ENCODE data around the gene NCAPG2.

DNA sequence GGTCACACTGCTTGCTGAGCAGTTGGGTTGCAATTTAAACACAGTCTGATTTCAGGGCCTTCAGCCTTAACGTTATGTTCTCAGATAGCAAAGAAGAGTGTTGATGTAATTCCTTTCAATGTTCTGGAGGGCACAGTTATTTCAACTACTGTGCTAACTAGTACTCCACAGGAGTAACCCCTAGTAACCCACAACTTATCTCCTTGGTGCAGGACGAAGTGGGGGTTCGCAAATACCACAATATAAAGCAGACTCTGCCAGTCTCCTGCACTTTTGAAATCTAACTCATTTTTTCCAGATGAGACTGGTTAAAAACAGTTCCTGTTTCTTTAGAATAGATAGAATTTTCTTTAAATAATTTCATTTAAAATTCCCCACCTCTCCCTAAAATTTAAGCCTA lies 47.1 kb upstream of the NCAPG2 start:
- TF ChIP-seq, protein P1, sequence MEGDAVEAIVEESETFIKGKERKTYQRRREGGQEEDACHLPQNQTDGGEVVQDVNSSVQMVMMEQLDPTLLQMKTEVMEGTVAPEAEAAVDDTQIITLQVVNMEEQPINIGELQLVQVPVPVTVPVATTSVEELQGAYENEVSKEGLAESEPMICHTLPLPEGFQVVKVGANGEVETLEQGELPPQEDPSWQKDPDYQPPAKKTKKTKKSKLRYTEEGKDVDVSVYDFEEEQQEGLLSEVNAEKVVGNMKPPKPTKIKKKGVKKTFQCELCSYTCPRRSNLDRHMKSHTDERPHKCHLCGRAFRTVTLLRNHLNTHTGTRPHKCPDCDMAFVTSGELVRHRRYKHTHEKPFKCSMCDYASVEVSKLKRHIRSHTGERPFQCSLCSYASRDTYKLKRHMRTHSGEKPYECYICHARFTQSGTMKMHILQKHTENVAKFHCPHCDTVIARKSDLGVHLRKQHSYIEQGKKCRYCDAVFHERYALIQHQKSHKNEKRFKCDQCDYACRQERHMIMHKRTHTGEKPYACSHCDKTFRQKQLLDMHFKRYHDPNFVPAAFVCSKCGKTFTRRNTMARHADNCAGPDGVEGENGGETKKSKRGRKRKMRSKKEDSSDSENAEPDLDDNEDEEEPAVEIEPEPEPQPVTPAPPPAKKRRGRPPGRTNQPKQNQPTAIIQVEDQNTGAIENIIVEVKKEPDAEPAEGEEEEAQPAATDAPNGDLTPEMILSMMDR (conservative IDR thresholded peaks at IDR 0.05; ENCODE audit: low read depth in 2 of 2), result no peak
- TF ChIP-seq REST (IDR thresholded peaks at IDR 0.05; ENCODE audit: unreplicated experiment) (no peak), ZNF331 (CRISPR knock-in tag; IDR thresholded peaks at IDR 0.05; ENCODE audit: low read depth) (no peak), EZH2 (IDR thresholded peaks at IDR 0.05; ENCODE audit: low read depth, unreplicated experiment) (no peak), EZH2phosphoT487 (IDR thresholded peaks at IDR 0.05; ENCODE audit: unreplicated experiment) (no peak), ETS1 (IDR thresholded peaks at IDR 0.05) (no peak), STAT1 (IDR thresholded peaks at IDR 0.05; ENCODE audit: unreplicated experiment) (no peak), POLR2AphosphoS5 (IDR thresholded peaks at IDR 0.05; ENCODE audit: low read depth) (no peak), CREB1 (CRISPR knock-in tag; IDR thresholded peaks at IDR 0.05; ENCODE audit: low read depth) (no peak), JUNB (IDR thresholded peaks at IDR 0.05; ENCODE audit: unreplicated experiment) (no peak), ZNF114 (CRISPR knock-in tag; IDR thresholded peaks at IDR 0.05) (no peak)
- TF ChIP-seq, protein P2, sequence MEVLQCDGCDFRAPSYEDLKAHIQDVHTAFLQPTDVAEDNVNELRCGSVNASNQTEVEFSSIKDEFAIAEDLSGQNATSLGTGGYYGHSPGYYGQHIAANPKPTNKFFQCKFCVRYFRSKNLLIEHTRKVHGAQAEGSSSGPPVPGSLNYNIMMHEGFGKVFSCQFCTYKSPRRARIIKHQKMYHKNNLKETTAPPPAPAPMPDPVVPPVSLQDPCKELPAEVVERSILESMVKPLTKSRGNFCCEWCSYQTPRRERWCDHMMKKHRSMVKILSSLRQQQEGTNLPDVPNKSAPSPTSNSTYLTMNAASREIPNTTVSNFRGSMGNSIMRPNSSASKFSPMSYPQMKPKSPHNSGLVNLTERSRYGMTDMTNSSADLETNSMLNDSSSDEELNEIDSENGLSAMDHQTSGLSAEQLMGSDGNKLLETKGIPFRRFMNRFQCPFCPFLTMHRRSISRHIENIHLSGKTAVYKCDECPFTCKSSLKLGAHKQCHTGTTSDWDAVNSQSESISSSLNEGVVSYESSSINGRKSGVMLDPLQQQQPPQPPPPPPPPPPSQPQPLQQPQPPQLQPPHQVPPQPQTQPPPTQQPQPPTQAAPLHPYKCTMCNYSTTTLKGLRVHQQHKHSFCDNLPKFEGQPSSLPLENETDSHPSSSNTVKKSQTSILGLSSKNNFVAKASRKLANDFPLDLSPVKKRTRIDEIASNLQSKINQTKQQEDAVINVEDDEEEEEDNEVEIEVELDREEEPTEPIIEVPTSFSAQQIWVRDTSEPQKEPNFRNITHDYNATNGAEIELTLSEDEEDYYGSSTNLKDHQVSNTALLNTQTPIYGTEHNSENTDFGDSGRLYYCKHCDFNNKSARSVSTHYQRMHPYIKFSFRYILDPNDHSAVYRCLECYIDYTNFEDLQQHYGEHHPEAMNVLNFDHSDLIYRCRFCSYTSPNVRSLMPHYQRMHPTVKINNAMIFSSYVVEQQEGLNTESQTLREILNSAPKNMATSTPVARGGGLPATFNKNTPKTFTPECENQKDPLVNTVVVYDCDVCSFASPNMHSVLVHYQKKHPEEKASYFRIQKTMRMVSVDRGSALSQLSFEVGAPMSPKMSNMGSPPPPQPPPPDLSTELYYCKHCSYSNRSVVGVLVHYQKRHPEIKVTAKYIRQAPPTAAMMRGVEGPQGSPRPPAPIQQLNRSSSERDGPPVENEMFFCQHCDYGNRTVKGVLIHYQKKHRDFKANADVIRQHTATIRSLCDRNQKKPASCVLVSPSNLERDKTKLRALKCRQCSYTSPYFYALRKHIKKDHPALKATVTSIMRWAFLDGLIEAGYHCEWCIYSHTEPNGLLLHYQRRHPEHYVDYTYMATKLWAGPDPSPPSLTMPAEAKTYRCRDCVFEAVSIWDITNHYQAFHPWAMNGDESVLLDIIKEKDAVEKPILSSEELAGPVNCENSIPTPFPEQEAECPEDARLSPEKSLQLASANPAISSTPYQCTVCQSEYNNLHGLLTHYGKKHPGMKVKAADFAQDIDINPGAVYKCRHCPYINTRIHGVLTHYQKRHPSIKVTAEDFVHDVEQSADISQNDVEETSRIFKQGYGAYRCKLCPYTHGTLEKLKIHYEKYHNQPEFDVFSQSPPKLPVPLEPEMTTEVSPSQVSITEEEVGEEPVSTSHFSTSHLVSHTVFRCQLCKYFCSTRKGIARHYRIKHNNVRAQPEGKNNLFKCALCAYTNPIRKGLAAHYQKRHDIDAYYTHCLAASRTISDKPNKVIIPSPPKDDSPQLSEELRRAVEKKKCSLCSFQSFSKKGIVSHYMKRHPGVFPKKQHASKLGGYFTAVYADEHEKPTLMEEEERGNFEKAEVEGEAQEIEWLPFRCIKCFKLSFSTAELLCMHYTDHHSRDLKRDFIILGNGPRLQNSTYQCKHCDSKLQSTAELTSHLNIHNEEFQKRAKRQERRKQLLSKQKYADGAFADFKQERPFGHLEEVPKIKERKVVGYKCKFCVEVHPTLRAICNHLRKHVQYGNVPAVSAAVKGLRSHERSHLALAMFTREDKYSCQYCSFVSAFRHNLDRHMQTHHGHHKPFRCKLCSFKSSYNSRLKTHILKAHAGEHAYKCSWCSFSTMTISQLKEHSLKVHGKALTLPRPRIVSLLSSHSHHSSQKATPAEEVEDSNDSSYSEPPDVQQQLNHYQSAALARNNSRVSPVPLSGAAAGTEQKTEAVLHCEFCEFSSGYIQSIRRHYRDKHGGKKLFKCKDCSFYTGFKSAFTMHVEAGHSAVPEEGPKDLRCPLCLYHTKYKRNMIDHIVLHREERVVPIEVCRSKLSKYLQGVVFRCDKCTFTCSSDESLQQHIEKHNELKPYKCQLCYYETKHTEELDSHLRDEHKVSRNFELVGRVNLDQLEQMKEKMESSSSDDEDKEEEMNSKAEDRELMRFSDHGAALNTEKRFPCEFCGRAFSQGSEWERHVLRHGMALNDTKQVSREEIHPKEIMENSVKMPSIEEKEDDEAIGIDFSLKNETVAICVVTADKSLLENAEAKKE (CRISPR knock-in tag; IDR thresholded peaks at IDR 0.05), result no peak

Measured in GM23338 (cell line).